Stimulated activated CD4-positive, alpha-beta T cell treated with anti-CD3 and anti-CD28 coated beads, Interleukin-1b, Interleukin-23, amount 100 ng/mL, for 1 hour (primary cell): ENCODE data around the gene RAP1GAP2.
"Not testable (repeated sequence)": the region's sequence is repeated elsewhere in the genome, so short reads cannot be mapped to it uniquely, and the experiment has no call there.

Source experiments
- DNase-seq, 2 donors: peaks; one replicate each; pipeline ENCODE4 v3.0.0-alpha.2; 2020; ENCODE audit warnings: low read depth in 2 of 2

The RAP1GAP2 gene

GRCh38 chr17:2883544-2884213 is 87.4 kb downstream of the RAP1GAP2 start:
- no peak for DNase-seq

DNA sequence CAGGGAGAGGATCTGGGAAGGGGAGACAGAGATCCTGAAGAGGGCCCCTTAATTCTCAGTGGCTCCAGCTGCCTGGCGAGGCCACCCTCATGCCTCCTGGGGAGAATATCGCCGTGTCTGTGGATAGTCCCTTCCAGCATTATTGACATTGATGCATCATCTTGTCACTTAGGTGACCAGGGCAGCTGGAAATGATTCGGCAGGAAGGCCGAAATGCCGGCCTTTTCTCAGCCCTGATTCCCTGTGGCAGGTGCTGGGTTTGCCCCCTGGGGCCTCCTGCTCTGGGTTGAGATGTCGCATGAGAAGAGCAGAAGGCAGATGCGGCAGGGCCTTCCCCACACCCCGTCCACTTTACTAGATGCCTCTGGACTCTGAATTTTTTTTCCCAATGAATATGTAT is 89.5 kb downstream of the RAP1GAP2 start:
- no peak for DNase-seq

DNA sequence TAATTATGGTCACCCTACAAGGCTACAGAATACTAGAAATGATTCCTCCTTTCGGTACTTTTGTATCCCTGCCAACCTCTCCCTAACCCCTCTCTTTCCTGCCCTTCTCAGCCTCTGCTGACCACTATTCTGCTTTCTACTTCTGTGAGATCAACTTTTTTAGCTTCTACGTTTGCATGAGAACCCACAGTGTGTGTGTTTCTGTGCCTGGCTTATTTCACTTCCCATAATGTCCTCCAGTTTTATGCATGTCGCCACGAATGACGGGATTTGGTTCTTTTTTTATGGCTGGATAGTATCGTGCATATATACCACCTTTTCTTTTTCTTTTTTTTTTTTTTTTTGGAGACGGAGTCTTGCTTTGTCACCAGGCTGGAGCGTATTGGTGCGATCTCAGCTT is 92.1 kb downstream of the RAP1GAP2 start:
- no peak for DNase-seq

GRCh38 chr17:2889256-2889655 is 93.0 kb downstream of the RAP1GAP2 start:
- no peak for DNase-seq

DNA sequence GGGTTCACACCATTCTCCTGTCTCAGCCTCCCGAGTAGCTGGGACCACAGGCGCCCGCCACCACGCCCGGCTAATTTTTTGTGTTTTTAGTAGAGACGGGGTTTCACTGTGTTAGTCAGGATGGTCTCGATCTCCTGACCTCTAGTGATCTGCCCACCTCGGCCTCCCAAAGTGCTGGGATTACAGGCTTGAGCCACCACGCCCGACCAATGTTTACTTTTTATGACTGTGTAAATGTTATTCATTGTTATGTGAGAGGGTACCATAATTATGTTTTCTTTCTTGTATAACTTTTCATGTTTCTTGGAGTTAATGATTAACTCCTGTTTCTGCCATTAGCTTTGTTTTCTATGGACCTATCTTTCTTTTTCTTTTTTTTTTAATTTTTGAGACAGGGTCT is 94.5 kb downstream of the RAP1GAP2 start:
- not testable (repeated sequence) for DNase-seq

- no peak for DNase-seq
Measured at GRCh38 chr17:2892305-2892971, 96.2 kb downstream of the RAP1GAP2 start.

GRCh38 chr17:2893422-2893914 is 97.2 kb downstream of the RAP1GAP2 start:
- DNase-seq = no peak

- no peak for DNase-seq
Measured at GRCh38 chr17:2894782-2895181, 98.5 kb downstream of the RAP1GAP2 start.

GRCh38 chr17:2897605-2898004 is 101.4 kb downstream of the RAP1GAP2 start:
- DNase-seq = no peak

DNA sequence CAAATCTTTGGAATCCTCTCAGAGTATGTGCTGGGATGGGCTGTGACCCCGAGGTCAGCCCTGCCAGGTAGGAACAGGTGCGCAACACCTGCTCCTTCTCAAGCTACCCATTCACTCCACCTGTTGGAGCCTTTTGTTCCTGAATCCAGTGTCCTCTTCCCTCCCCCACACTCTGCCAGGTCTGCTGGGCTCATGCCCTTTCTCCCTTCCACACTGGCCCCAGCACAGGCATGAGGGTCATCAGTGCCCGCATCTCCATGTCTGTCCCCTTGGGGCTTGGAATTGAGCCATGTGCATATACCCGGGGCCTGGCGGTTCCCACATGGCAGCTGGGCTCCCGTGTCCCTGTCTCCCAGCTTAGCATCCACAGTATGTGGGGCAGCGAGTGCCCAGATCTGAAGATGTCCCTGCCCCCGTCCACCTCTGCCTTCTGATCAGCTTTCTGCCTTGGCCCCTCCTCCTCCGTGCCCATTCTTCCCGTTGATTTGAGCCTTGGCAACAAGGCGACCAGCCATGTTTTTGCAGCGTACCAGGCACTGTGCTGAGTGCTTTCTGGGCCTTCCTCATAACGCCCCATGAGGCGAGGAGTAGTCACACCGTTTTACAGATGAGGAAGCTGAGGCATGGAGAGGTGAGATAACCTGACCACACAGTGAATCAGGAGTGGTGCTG is 102.2 kb downstream of the RAP1GAP2 start:
- no peak for DNase-seq

GRCh38 chr17:2899906-2900305 is 103.7 kb downstream of the RAP1GAP2 start:
- no peak for DNase-seq

DNA sequence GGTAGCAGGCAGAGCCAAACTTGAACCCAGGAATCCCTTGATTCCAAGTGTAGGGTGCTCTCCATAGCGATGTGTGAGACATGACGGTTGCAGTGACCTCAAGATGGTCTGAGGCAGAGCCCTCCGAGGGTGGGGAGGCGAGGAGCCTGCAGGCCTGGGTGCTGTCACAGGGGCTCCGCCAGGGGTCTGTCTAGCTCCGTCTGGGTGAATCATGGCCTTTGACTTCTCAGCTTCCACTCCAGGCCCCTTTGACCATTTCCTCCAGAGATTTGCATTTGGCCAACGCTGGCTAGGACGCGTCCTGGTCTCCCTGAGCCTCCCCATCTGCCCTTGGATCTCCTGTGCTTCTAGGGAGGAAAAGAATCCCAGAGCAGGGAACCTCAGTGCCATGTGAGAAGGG is 104.6 kb downstream of the RAP1GAP2 start:
- DNase-seq = no peak

DNA sequence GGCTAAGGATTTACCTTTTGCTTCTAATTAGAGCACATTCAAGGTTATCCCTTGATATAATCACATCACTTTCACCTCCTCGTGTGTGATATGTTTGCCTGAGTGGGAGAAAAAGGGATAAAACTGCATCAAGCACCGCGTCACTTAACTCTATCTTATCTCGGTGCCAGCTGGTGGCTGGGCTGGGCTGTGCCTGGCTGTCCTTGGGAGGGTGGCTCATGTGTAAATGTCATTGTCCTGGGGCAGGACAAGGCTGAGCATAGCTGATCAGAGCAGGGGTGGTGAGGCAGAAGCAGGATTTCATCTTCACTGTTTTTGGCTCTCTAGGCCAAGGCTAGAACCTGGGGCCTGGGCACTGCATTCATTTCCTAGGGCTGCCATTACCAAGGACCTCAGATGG is 105.3 kb downstream of the RAP1GAP2 start:
- no peak for DNase-seq

- DNase-seq = no peak
Measured at GRCh38 chr17:2902546-2902945, 106.3 kb downstream of the RAP1GAP2 start.

DNA sequence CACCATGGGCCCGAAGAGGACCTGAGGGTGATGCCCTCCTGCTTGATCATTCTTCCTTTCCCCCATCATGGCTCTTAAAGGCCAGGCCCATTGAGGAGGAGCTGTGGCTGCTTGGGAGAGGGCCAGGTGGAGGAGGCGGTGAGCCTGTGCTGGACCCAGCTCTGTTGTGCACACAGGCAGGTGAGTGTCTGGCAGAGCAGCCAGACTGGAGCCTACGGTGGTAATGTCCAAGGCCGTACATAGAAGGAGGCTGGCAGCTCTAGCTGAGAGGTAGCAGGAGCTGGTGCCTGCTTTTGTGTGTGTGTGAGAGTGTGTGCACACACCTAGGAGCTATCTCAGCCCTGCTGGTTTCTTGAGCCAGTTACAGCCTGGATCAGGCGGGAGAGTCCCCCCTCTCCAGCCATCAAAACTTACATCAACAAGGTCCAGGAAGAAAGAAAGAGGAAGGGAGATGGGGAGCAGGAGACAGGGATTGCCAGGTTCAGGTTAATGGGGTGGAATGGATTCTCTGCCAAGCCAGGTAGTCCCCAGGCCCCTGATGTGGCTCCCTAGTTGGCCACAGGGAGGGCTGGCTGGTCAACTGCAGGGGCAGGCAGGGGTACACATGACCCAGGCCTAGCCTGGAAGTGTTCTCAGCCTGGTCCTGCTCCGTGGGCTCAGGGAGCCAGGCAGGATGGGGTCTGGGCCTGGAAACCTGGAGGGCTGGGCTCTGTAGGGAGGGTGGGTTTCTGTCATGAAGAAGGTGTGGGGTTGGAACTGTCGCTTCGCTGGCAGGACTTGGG is 107.1 kb downstream of the RAP1GAP2 start:
- no peak for DNase-seq

DNA sequence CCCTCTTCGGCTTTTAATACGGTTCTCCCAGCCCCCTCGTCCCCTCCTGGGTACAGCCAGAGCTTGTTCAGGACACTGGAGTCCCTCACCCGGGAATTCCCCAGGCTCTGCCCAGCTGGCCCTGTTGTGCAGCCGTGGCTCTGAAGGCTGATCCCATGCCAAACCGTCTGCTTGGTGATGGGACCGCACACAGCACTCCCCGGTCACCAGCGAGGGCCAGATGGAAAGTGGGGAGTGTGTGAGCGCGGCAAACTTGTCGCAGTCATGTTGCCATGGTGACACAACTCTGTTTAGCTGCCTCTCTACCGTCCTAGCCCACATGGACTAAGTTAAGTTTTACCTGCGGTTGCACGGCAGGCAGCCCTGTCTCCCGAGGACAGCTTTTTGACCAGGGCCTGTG is 107.9 kb downstream of the RAP1GAP2 start:
- DNase-seq = no peak

- DNase-seq = no peak
Measured at GRCh38 chr17:2905269-2905668, 109.0 kb downstream of the RAP1GAP2 start.

- no peak for DNase-seq
Measured at GRCh38 chr17:2905696-2906501, 109.7 kb downstream of the RAP1GAP2 start.

DNA sequence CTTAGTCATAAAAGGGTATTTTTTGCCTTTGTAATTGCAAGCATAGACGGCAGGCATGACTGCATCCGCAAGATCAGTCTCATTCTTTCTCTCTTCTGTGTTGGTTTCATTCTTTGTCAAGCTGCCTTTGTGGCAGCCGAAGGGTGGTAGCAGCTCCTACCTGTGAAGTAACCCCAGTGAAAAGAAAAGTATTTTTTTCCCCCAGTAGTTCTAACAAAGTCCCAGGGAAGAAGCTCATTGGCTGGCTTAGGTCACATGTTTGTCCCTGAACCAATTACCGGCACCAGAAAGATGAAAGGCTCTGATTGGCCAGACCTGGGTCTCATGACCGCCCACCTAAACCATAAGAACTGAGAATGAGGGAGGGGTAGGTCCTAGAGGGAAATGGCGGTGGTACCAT is 110.7 kb downstream of the RAP1GAP2 start:
- DNase-seq = no peak

DNA sequence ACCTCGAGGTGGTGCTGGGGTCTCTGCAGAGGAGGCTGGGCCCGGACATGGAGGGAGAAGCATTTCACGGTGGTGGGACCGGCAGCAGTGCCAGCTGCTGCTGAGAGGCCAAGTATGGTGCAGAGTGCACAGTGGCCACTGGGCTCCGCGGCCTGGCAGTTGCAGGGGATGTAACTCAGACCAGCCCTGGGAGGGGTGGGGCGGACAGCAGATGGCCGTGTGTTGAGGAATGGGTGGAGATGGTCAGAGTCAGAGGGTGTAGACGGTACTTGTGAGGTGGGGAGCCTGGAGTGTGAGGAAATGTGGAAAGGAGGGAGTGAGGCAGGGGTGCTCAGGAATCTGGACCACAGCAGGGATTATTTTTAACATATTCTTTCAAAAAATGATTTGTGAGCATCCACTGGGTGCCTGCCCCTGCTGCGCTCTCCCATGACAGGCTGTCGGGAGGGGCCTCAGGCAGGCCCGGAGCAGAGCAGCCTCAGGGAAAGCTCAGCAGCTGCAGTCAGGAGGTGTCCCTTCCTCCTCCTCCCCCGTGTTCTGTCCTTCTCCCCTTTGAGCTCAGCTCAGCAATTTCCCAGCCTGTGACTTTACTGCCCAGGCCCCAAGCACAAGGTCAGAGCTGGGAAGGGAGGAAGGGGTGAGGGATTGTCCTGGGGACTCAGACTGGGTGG is 113.1 kb downstream of the RAP1GAP2 start:
- no peak for DNase-seq

DNA sequence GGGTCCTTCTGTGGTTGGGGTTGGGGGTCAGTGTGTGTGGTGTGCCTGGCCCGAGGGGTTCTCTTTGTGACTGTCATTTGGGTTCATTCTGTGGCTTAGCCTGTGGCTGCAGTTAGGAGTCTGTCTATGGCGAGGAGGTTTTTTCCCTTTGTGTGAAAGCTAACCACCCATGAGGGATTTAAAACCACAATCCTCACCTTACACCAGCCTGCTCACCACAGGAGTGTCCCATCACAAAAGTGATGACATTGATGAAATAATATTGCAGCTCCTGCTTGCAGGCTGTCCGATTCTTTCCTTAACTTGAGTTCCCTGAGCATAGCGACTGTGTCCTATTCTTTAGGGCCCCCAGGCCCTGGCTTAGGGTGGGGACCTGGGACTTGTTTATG is 113.6 kb downstream of the RAP1GAP2 start:
- no peak for DNase-seq
